ENCODE data around the gene SYK.

- TF ChIP-seq CTCF (IDR thresholded peaks at IDR 0.05): no peak
- TF ChIP-seq POLR2AphosphoS5 (IDR thresholded peaks at IDR 0.05): no peak
- TF ChIP-seq POLR2A (IDR thresholded peaks at IDR 0.05): no peak
Measured at GRCh38 chr9:90770927-90771326, 30.7 kb upstream of the SYK start.
